GM23338 (cell line): ENCODE data around the gene MCU. TPM values are rescaled to one million over a fixed set of nuclear protein-coding genes. Genes with fewer than 3 reads are reported as not detected.

ENCODE experiments used
- ATAC-seq: fragments of 200-7000 bp; cut with Tn5 transposase; 3 replicates; pipeline ENCODE4 v1.9.1; 2020
- DNase-seq: peaks from one replicate; pipeline ENCODE4 v3.0.0-alpha.2; 2015; ENCODE audit warnings: low spot score
- H2AFZ ChIP-seq: fragments of 200-600 bp; sonication (generic); 2 replicates; pipeline ENCODE4 v1.8.0; 2016; ENCODE audit warnings: antibody characterized with exemption, mild to moderate bottlenecking, moderate library complexity
- H3F3A ChIP-seq: fragments of 200-600 bp; sonication (generic); replicated peaks from 2 replicates; pipeline ENCODE4 v1.8.0; 2017; ENCODE audit warnings: antibody characterized with exemption, mixed run types, low read depth
- H3K27ac ChIP-seq: fragments of 200-600 bp; sonication (generic); 2 replicates; pipeline ENCODE4 v1.6.1; 2016; ENCODE audit warnings: low read depth
- H3K27me3 ChIP-seq: fragments of 200-600 bp; sonication (generic); 2 replicates; pipeline ENCODE4 v1.8.0; 2016; ENCODE audit warnings: mild to moderate bottlenecking, mixed run types, moderate library complexity; ENCODE audit not compliant: insufficient read depth
- H3K36me3 ChIP-seq: fragments of 200-600 bp; sonication (generic); 2 replicates; pipeline ENCODE4 v1.8.0; 2016; ENCODE audit warnings: mild to moderate bottlenecking; ENCODE audit not compliant: insufficient read depth
- H3K4me1 ChIP-seq: fragments of 200-600 bp; sonication (generic); 2 replicates; pipeline ENCODE4 v1.8.0; 2016; ENCODE audit warnings: mild to moderate bottlenecking, moderate library complexity; ENCODE audit not compliant: insufficient read depth
- H3K4me2 ChIP-seq: fragments of 200-600 bp; sonication (generic); 2 replicates; pipeline ENCODE4 v1.7.1; 2017; ENCODE audit warnings: mixed run types
- H3K4me3 ChIP-seq: fragments of 200-600 bp; sonication (generic); 2 replicates; pipeline ENCODE4 v1.6.1; 2016; ENCODE audit warnings: mixed run types
- H3K79me2 ChIP-seq: fragments of 200-600 bp; sonication (generic); replicated peaks from 2 replicates; pipeline ENCODE4 v1.8.0; 2017; ENCODE audit warnings: mild to moderate bottlenecking; ENCODE audit not compliant: insufficient read depth
- H3K9me2 ChIP-seq: fragments of 200-600 bp; sonication (generic); 2 replicates; pipeline ENCODE4 v1.8.0; 2017; ENCODE audit not compliant: insufficient read depth
- H4K20me1 ChIP-seq: fragments of 200-600 bp; sonication (generic); replicated peaks from 2 replicates; pipeline ENCODE4 v1.8.0; 2017; ENCODE audit warnings: mild to moderate bottlenecking; ENCODE audit not compliant: insufficient read depth
- H3K27ac Mint-ChIP-seq: 2 replicates; pipeline ENCODE4 v1.8.0; 2020; ENCODE audit warnings: inconsistent platforms, mild to moderate bottlenecking, moderate library complexity, mixed read lengths
- H3K27me3 Mint-ChIP-seq: 3 replicates; pipeline ENCODE4 v1.8.0; 2022; ENCODE audit warnings: low read depth, mild to moderate bottlenecking, moderate library complexity, mixed read lengths, inconsistent platforms; ENCODE audit not compliant: insufficient read depth, poor library complexity
- H3K36me3 Mint-ChIP-seq: 3 replicates; pipeline ENCODE4 v1.8.0; 2021; ENCODE audit warnings: low read depth, mild to moderate bottlenecking, inconsistent platforms, moderate library complexity, mixed read lengths
- H3K4me1 Mint-ChIP-seq: 3 replicates; pipeline ENCODE4 v1.8.0; 2020; ENCODE audit warnings: mild to moderate bottlenecking, inconsistent platforms, mixed read lengths
- H3K4me3 Mint-ChIP-seq: 3 replicates; pipeline ENCODE4 v1.8.0; 2021; ENCODE audit warnings: moderate library complexity, mild to moderate bottlenecking, inconsistent platforms, mixed read lengths
- H3K9me3 Mint-ChIP-seq: 3 replicates; pipeline ENCODE4 v1.8.0; 2020; ENCODE audit warnings: moderate library complexity, mild to moderate bottlenecking, inconsistent platforms, mixed read lengths
- CREB1 ChIP-seq: fragments of 250-450 bp; sonication (Bioruptor Pico); IDR thresholded peaks from 2 replicates; pipeline ENCODE4 v1.5.0; 2020; ENCODE audit warnings: low read depth, mild to moderate bottlenecking, moderate library complexity
- CTCF ChIP-seq, 2 experiments: fragments of 200-600 bp in 1 of 2; sonication (generic) in 1 of 2; conservative IDR thresholded peaks; 2 replicates each; pipeline versions ENCODE4 v1.5.1 to v1.6.1; 2016 to 2017; ENCODE audit warnings: antibody characterized with exemption in 2 of 2, low read depth in 2 of 2, mild to moderate bottlenecking in 2 of 2, moderate library complexity in 1 of 2
- JUNB ChIP-seq: IDR thresholded peaks from one replicate; pipeline ENCODE4 v1.6.1; 2016; ENCODE audit warnings: antibody characterized with exemption; ENCODE audit not compliant: unreplicated experiment
- NANOG ChIP-seq: IDR thresholded peaks from 2 replicates; pipeline ENCODE4 v1.6.1; 2016; ENCODE audit warnings: antibody characterized with exemption, borderline replicate concordance
- POLR2AphosphoS5 ChIP-seq: IDR thresholded peaks from 2 replicates; pipeline ENCODE4 v1.6.1; 2016; ENCODE audit warnings: antibody characterized with exemption, low read depth
- REST ChIP-seq: IDR thresholded peaks from one replicate; pipeline ENCODE4 v1.6.1; 2018; ENCODE audit warnings: antibody characterized with exemption; ENCODE audit not compliant: unreplicated experiment
- STAT1 ChIP-seq: IDR thresholded peaks from one replicate; pipeline ENCODE4 v1.6.1; 2016; ENCODE audit warnings: antibody characterized with exemption; ENCODE audit not compliant: unreplicated experiment
- ZNF114 ChIP-seq: fragments of 250-450 bp; sonication (Bioruptor Pico); IDR thresholded peaks from 2 replicates; pipeline ENCODE4 v1.5.0; 2020; ENCODE audit warnings: mild to moderate bottlenecking, moderate library complexity
- ZNF331 ChIP-seq: fragments of 250-450 bp; sonication (Bioruptor Pico); IDR thresholded peaks from 2 replicates; pipeline ENCODE4 v1.5.0; 2020; ENCODE audit warnings: low read depth, mild to moderate bottlenecking, moderate library complexity
- long read RNA-seq: library from polyadenylated mRNA; unstranded; transcript quantifications from one replicate; pipeline ENCODE4 v2.0.0, GENCODE V29; 2020; ENCODE audit not compliant: unreplicated experiment
- polyA plus RNA-seq: library from polyadenylated mRNA; unstranded; fragments of >200 nt; fragmentation: Nextera tagmentation; extraction: Ambion mirVana; gene quantifications from 2 replicates; pipeline ENCODE4 v1.2.1, GENCODE V29; 2016
- total RNA-seq: library from RNA; depleted of rRNA; stranded (reverse); fragments of >200 nt; shearing (Covaris generic); gene quantifications from 2 replicates; pipeline ENCODE4 v1.2.3, GENCODE V29; 2014; rRNA removed

The MCU gene
- 54.6 and 68.2 TPM in 2 replicates for total RNA-seq
- polyA plus RNA-seq = 40.1 and 41.8 TPM in 2 replicates
- long read RNA-seq, partial matches to known transcripts = 0 of 4 reads
- long read RNA-seq, other reads (novel, unspliced or antisense) = 2 of 4 reads

- peaks cover 45% of the 10 kb centered on the region for H3K79me2 ChIP-seq
Measured at GRCh38 chr10:72691863-72692743, at the start of gene MCU. Gene MCU, plus strand, starts transcription at chr10:72692143. Its CDS starts 9 bp downstream, at chr10:72692152.

GRCh38 chr10:72642318-72642717 is 49.6 kb upstream of the MCU start:
- peaks cover 5% of the 10 kb centered on the region; the same call in 2 of the 3 replicates for H3K9me3 Mint-ChIP-seq
- no peaks in the 10 kb centered on the region; the same call in 1 of the 2 replicates for H4K20me1 ChIP-seq
- H3F3A ChIP-seq = no peaks in the 10 kb centered on the region
- H3K9me2 ChIP-seq = no peaks in the 10 kb centered on the region
- H3K4me3 Mint-ChIP-seq = no peak overlapping the region
- H3K79me2 ChIP-seq = no peaks in the 10 kb centered on the region
- no peaks in the 10 kb centered on the region for H3K4me1 ChIP-seq
- peaks cover 4% of the 10 kb centered on the region; the same call in 2 of the 3 replicates for H3K4me1 Mint-ChIP-seq
- H3K27me3 Mint-ChIP-seq = no peaks in the 10 kb centered on the region
- no peaks in the 10 kb centered on the region for H3K36me3 ChIP-seq
- DNase-seq (no peak), ATAC-seq (no peak)
- H3K27ac ChIP-seq = no peak overlapping the region
- no peaks in the 10 kb centered on the region for H3K27me3 ChIP-seq
- H2AFZ ChIP-seq = no peak overlapping the region
- no peak overlapping the region for H3K4me3 ChIP-seq
- no peak overlapping the region for H3K27ac Mint-ChIP-seq
- no peak overlapping the region for H3K4me2 ChIP-seq
- H3K36me3 Mint-ChIP-seq = no peaks in the 10 kb centered on the region; the same call in 2 of the 3 replicates
- TF ChIP-seq NANOG = no peak
- TF ChIP-seq STAT1 = no peak
- no peak for TF ChIP-seq REST
- TF ChIP-seq CTCF (conservative IDR thresholded peaks at IDR 0.05; ENCODE audit: low read depth in 2 of 2) = no peak
- no peak for TF ChIP-seq JUNB
- no peak for TF ChIP-seq CREB1
- TF ChIP-seq ZNF331 (CRISPR knock-in tag) = no peak

More at GRCh38 chr10:72691863-72692743, at the start of gene MCU:
- DNase-seq = peak; percentile 98
- Mint-ChIP-seq H3K4me3 (peak within 1 kb of the TSS; percentile 90), H3K9me3 (no peaks in the 10 kb centered on the region), H3K27ac (no peak within 1 kb of the TSS), H3K27me3 (peaks cover 2% of the 10 kb centered on the region), H3K36me3 (no peaks in the 10 kb centered on the region), H3K4me1 (peaks cover 18% of the 10 kb centered on the region; the same call in 2 of the 3 replicates)
- Histone ChIP-seq H3K4me1 (peaks cover 14% of the 10 kb centered on the region), H3K36me3 (no peaks in the 10 kb centered on the region), H4K20me1 (peaks cover 15% of the 10 kb centered on the region), H3K27me3 (no peaks in the 10 kb centered on the region), H3K4me3 (peak within 1 kb of the TSS; percentile 90), H3K27ac (no peak within 1 kb of the TSS), H3F3A (no peaks in the 10 kb centered on the region), H3K9me2 (no peaks in the 10 kb centered on the region), H2AFZ (peak within 1 kb of the TSS; percentile 44; the same call in 1 of the 2 replicates), H3K4me2 (peak within 1 kb of the TSS; percentile 87)
- TF ChIP-seq REST (peak; percentile 42), POLR2AphosphoS5 (peak; percentile 87), ZNF114 (CRISPR knock-in tag) (no peak)
- ATAC-seq = peak; percentile 97
